Stimulated activated CD8-positive, alpha-beta memory T cell treated with anti-CD3 and anti-CD28 coated beads, Interleukin-7, amount 100 ng/mL, for 1 hour (primary cell): Measurements from ENCODE around the gene GNG7.
"Not testable (repeated sequence)": the region's sequence is repeated elsewhere in the genome, so short reads cannot be mapped to it uniquely, and the experiment has no call there.

Experiments used
- DNase-seq, 2 donors: peaks; one replicate each; pipeline ENCODE4 v3.0.0-alpha.2; 2020; ENCODE audit warnings: low read depth in 2 of 2

Gene GNG7

GRCh38 chr19:2726904-2727639 is 24.6 kb upstream of the GNG7 start:
- no peak for DNase-seq

- no peak for DNase-seq
Measured at GRCh38 chr19:2726160-2726855, 23.8 kb upstream of the GNG7 start.

- DNase-seq: no peak
Measured at GRCh38 chr19:2724148-2724557, 21.7 kb upstream of the GNG7 start.

- DNase-seq: no peak
Measured at GRCh38 chr19:2723747-2724146, 21.3 kb upstream of the GNG7 start.

- no peak for DNase-seq
Measured at GRCh38 chr19:2723345-2723715, 20.8 kb upstream of the GNG7 start.

- DNase-seq: no peak
Measured at GRCh38 chr19:2722541-2723344, 20.2 kb upstream of the GNG7 start.

- no peak for DNase-seq
Measured at GRCh38 chr19:2721570-2722540, 19.4 kb upstream of the GNG7 start.

- no peak for DNase-seq
Measured at GRCh38 chr19:2720777-2721569, 18.5 kb upstream of the GNG7 start, which contains the start of gene DIRAS1. TSS of gene DIRAS1 (minus strand) at chr19:2721372. CDS start at chr19:2717806, 3,566 bp downstream.

GRCh38 chr19:2719920-2720776 is 17.7 kb upstream of the GNG7 start:
- DNase-seq: no peak

- DNase-seq: no peak
Measured at GRCh38 chr19:2719232-2719735, 16.8 kb upstream of the GNG7 start.

GRCh38 chr19:2717638-2718541 is 15.4 kb upstream of the GNG7 start:
- DNase-seq: no peak

- no peak for DNase-seq
Measured at GRCh38 chr19:2716722-2717637, 14.5 kb upstream of the GNG7 start.

GRCh38 chr19:2716275-2716650 is 13.8 kb upstream of the GNG7 start:
- no peak for DNase-seq

- no peak for DNase-seq
Measured at GRCh38 chr19:2715470-2716274, 13.2 kb upstream of the GNG7 start.

GRCh38 chr19:2714531-2715269 is 12.2 kb upstream of the GNG7 start:
- no peak for DNase-seq

- not testable (repeated sequence) for DNase-seq
Measured at GRCh38 chr19:2714102-2714501, 11.6 kb upstream of the GNG7 start.
